ENCODE measurements around the gene CAPZA2. TPM values are rescaled to one million over a fixed set of nuclear protein-coding genes. Genes with fewer than 3 reads are reported as not detected.
A peak's percentile ranks its signal among the peaks of the same experiment; 100 is the strongest.
"Not testable (repeated sequence)": the region's sequence is repeated elsewhere in the genome, so short reads cannot be mapped to it uniquely, and the experiment has no call there.

CAPZA2 gene
- total RNA-seq, 1 donor from 2014 or later = 80.5 TPM

- H3K27ac ChIP-seq = peak overlapping the region; percentile 99 to 100
- no peak for DNase-seq (ENCODE audit: low spot score in 2 of 2)
- TF ChIP-seq, protein P1, sequence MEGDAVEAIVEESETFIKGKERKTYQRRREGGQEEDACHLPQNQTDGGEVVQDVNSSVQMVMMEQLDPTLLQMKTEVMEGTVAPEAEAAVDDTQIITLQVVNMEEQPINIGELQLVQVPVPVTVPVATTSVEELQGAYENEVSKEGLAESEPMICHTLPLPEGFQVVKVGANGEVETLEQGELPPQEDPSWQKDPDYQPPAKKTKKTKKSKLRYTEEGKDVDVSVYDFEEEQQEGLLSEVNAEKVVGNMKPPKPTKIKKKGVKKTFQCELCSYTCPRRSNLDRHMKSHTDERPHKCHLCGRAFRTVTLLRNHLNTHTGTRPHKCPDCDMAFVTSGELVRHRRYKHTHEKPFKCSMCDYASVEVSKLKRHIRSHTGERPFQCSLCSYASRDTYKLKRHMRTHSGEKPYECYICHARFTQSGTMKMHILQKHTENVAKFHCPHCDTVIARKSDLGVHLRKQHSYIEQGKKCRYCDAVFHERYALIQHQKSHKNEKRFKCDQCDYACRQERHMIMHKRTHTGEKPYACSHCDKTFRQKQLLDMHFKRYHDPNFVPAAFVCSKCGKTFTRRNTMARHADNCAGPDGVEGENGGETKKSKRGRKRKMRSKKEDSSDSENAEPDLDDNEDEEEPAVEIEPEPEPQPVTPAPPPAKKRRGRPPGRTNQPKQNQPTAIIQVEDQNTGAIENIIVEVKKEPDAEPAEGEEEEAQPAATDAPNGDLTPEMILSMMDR (IDR thresholded peaks at IDR 0.05) = no peak
- no peaks in the 10 kb centered on the region for H3K27me3 ChIP-seq
- peaks cover 4 to 13% of the 10 kb centered on the region in 2 donors for H3K4me1 ChIP-seq
- no peaks in the 10 kb centered on the region for H3K36me3 ChIP-seq
- intact Hi-C loops (cut with DNase I) = no loop called here
- no peaks in the 10 kb centered on the region for H3K9me3 ChIP-seq
- H3K4me3 ChIP-seq = peak overlapping the region in 1 of 2 donors; percentile 96
Measured at GRCh38 chr7:116956477-116956804, 94.1 kb downstream of the CAPZA2 start.

- Histone ChIP-seq H3K36me3 (no peaks in the 10 kb centered on the region), H3K27me3 (no peaks in the 10 kb centered on the region), H3K4me3 (no peak overlapping the region), H3K9me3 (no peaks in the 10 kb centered on the region), H3K4me1 (peaks cover 4 to 13% of the 10 kb centered on the region in 2 donors), H3K27ac (no peak overlapping the region)
- TF ChIP-seq, protein P1 (IDR thresholded peaks at IDR 0.05) = no peak
- DNase-seq (ENCODE audit: low spot score in 2 of 2) = no peak
- intact Hi-C loops (cut with DNase I) = no loop called here
Measured at GRCh38 chr7:116957874-116958273, 95.5 kb downstream of the CAPZA2 start.

DNA sequence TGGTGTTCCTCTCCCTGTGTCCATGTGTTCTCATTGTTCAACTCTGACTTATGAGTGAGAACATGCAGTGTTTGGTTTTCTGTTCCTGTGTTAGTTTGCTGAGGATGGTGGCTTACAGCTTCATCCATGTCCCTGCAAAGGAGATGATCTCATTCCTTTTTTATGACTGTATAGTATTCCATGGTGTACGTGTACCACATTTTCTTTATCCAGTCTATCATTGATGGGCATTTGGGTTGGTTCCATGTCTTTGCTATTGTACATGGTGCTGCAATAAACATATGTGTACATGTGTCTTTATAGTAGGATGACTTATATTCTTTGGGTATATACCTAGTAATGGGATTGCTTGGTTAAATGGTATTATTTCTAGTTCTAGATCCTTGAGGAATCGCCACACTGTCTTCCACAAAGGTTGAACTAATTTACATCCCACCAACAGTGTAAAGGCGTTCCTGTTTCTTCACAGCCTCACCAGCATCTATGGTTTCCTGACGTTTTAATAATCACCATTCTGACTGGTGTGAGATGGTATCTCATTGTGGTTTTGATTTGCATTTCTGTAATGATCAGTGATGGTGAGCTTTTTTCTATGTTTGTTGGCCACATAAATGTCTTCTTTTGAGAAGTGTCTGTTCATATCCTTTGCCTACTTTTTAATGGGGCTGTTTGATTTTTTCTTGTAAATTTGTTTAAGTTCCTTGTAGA lies 99.7 kb downstream of the CAPZA2 start:
- H3K27me3 ChIP-seq; H3K27ac ChIP-seq; intact Hi-C loops (cut with DNase I); DNase-seq (ENCODE audit: low spot score in 2 of 2); H3K9me3 ChIP-seq; H3K36me3 ChIP-seq; H3K4me3 ChIP-seq; H3K4me1 ChIP-seq: not testable (repeated sequence)

- TF ChIP-seq, protein P1 (IDR thresholded peaks at IDR 0.05) = no peak
- intact Hi-C loops (cut with DNase I) = no loop called here
- Histone ChIP-seq H3K9me3 (no peaks in the 10 kb centered on the region), H3K27ac (no peak overlapping the region), H3K36me3 (no peaks in the 10 kb centered on the region), H3K27me3 (no peaks in the 10 kb centered on the region), H3K4me1 (no peaks in the 10 kb centered on the region), H3K4me3 (no peak overlapping the region)
- DNase-seq (ENCODE audit: low spot score in 2 of 2) = no peak
Measured at GRCh38 chr7:116963234-116963633, 100.8 kb downstream of the CAPZA2 start.

DNA sequence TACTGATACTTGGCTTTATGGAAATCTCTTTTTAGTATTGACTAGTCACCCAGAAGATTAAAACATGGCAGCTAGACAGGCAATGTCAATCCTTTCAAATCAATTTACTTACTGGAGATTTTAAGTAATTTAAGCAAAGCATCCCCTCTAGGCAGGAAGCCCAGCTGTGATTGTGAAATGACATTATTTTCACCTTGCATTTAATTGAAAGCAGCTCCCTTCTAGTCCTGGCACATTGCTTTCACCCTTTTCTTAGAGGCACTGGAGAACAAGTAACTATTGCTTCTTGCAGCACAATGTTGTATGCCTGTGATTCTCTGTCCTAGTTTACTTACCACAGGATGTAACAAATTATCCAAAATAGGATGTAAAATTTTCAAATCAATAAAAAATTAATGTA lies 104.2 kb downstream of the CAPZA2 start:
- Histone ChIP-seq H3K4me1 (peaks cover 0 to 6% of the 10 kb centered on the region in 2 donors), H3K27me3 (no peaks in the 10 kb centered on the region), H3K4me3 (no peak overlapping the region), H3K9me3 (no peaks in the 10 kb centered on the region), H3K36me3 (no peaks in the 10 kb centered on the region), H3K27ac (no peak overlapping the region)
- TF ChIP-seq, protein P1 (IDR thresholded peaks at IDR 0.05) = no peak
- intact Hi-C loops (cut with DNase I) = no loop called here
- no peak for DNase-seq (ENCODE audit: low spot score in 2 of 2)

GRCh38 chr7:116967254-116967922 lies 105.0 kb downstream of the CAPZA2 start:
- H3K9me3 ChIP-seq = no peaks in the 10 kb centered on the region
- intact Hi-C loops (cut with DNase I) = no loop called here
- TF ChIP-seq, protein P1 (IDR thresholded peaks at IDR 0.05) = no peak
- H3K27me3 ChIP-seq = no peaks in the 10 kb centered on the region
- peaks cover 0 to 6% of the 10 kb centered on the region in 2 donors for H3K4me1 ChIP-seq
- DNase-seq (ENCODE audit: low spot score in 2 of 2) = no peak
- no peaks in the 10 kb centered on the region for H3K36me3 ChIP-seq
- no peak overlapping the region for H3K27ac ChIP-seq
- no peak overlapping the region for H3K4me3 ChIP-seq

All from ascending aorta (tissue), 2 donors.